22Rv1 (cell line): ENCODE data around the gene TM2D1.

Source experiments
- ZFX ChIP-seq: fragments of 450-650 bp; IDR thresholded peaks from 2 replicates; pipeline ENCODE4 v1.6.1; 2017; ENCODE audit warnings: antibody characterized with exemption, borderline replicate concordance
- TF ChIP-seq, protein P1 (sequence below): fragments of 450-650 bp; IDR thresholded peaks from 2 replicates; pipeline ENCODE4 v1.5.1; 2017; ENCODE audit warnings: mild to moderate bottlenecking

DNA sequence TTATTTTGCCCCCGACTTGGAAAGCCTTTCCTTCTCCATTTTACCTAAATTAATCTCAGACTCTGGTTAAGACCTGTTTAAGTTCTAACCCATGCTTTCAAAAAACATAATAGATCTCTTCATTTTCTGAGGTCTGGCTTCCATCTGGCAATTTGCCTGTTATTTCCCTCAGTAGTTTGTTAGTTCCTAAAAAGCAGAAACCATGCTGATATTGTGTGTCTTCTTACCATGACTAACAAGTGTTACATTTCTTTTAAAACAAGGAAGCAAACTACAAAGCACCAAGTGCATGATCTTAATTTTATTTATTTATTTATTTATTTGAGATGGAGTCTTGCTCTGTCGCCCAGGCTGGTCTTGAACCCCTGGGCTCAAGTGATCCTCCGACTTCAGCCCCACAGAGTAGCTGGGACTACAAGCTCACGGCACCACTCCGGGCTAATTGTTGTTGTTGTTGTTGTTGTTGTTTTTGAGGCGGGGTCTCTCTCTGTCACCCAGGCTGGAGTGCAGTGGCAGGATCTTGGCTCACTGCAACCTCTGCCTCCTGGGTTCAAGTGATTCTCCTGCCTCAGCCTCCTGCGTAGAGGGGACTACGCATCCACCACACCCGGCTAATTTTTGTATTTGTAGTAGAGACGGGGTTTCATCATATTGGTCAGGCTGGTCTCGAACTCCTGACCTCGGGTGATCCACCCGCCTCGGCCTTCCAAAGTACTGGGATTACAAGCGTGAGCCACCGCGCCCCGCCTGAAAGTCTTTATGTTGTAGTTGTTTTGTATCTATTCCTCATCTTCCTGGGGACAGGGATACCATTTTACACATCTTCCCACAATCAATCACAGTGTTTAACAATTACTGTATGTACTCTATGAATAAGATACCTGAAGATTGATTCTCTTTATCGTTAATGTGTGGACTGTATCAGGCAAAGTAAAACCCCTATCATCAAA is 16.1 kb upstream of the TM2D1 start:
- TF ChIP-seq, protein P1, sequence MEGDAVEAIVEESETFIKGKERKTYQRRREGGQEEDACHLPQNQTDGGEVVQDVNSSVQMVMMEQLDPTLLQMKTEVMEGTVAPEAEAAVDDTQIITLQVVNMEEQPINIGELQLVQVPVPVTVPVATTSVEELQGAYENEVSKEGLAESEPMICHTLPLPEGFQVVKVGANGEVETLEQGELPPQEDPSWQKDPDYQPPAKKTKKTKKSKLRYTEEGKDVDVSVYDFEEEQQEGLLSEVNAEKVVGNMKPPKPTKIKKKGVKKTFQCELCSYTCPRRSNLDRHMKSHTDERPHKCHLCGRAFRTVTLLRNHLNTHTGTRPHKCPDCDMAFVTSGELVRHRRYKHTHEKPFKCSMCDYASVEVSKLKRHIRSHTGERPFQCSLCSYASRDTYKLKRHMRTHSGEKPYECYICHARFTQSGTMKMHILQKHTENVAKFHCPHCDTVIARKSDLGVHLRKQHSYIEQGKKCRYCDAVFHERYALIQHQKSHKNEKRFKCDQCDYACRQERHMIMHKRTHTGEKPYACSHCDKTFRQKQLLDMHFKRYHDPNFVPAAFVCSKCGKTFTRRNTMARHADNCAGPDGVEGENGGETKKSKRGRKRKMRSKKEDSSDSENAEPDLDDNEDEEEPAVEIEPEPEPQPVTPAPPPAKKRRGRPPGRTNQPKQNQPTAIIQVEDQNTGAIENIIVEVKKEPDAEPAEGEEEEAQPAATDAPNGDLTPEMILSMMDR = no peak
- TF ChIP-seq ZFX = no peak
